Neural cell (in vitro differentiated cells): ENCODE measurements around the gene JMJD1C.

Experiments used
- CTCF ChIP-seq: fragments of 450-650 bp; IDR thresholded peaks from 2 replicates; pipeline ENCODE4 v1.5.1; 2014; ENCODE audit warnings: antibody characterized with exemption, mild to moderate bottlenecking, moderate library complexity; ENCODE audit not compliant: poor library complexity, severe bottlenecking
- EP300 ChIP-seq: fragments of 450-650 bp; conservative IDR thresholded peaks from 2 replicates; pipeline ENCODE4 v1.6.1; 2014; ENCODE audit warnings: antibody characterized with exemption, mild to moderate bottlenecking, moderate library complexity; ENCODE audit not compliant: poor library complexity, severe bottlenecking
- RAD21 ChIP-seq: fragments of 450-650 bp; conservative IDR thresholded peaks from 2 replicates; pipeline ENCODE4 v1.6.1; 2014; ENCODE audit warnings: antibody characterized with exemption, mild to moderate bottlenecking, moderate library complexity
- REST ChIP-seq: IDR thresholded peaks from 2 replicates; pipeline ENCODE4 v1.6.1; 2012; ENCODE audit warnings: borderline replicate concordance
- SMC3 ChIP-seq: fragments of 450-650 bp; conservative IDR thresholded peaks from 2 replicates; pipeline ENCODE4 v1.6.1; 2014; ENCODE audit warnings: antibody characterized with exemption, mild to moderate bottlenecking, moderate library complexity; ENCODE audit not compliant: poor library complexity

- no peak for TF ChIP-seq CTCF
- TF ChIP-seq SMC3: no peak
- no peak for TF ChIP-seq RAD21
- TF ChIP-seq REST: no peak
- TF ChIP-seq EP300: no peak
Observed at GRCh38 chr10:63199716-63200115, 266.1 kb downstream of the JMJD1C start.
